Measurements from ENCODE around the gene PINLYP. TPM values are rescaled to one million over a fixed set of nuclear protein-coding genes. Genes with fewer than 3 reads are reported as not detected.

PINLYP gene
- 7.0 and 9.9 TPM in 2 replicates for total RNA-seq

GRCh38 chr19:43575156-43575950, at the start of gene PINLYP, which contains the start of gene XRCC1:
PINLYP (plus strand) TSS chr19:43575801; CDS start chr19:43577192, 1,391 bp downstream.
XRCC1 (minus strand) TSS chr19:43575527; CDS start chr19:43575458, 69 bp downstream.
- intact Hi-C loops (cut with micrococcal nuclease) = loop anchor here (1.0 kb wide), 3 partner anchors 21 to 44 kb away; partner anchors contain the start of genes IRGQ, ZNF428, ZNF575 and ZNF576

GRCh38 chr19:43525836-43526771, 49.5 kb upstream of the PINLYP start:
- intact Hi-C loops (cut with micrococcal nuclease) = loop anchor here (1.0 kb wide), 2 partner anchors 7 to 22 kb away; partner anchors contain the start of genes PHLDB3 and ZNF575

GRCh38 chr19:43526884-43527859, 48.4 kb upstream of the PINLYP start, which contains the start of gene ETHE1:
ETHE1 (minus strand) TSS chr19:43527201; CDS start chr19:43527177, 24 bp downstream.
- intact Hi-C loops (cut with micrococcal nuclease) = loop anchor here (1.0 kb wide), 1 partner anchor 23 kb away; the partner anchor contains the start of gene PHLDB3

- intact Hi-C loops (cut with micrococcal nuclease) = no loop called here
These were observed 47.6 kb upstream of the PINLYP start for GRCh38 chr19:43527860-43528622.

- intact Hi-C loops (cut with micrococcal nuclease) = loop anchor here (10.0 kb wide), 1 partner anchor 222 kb away; the partner anchor contains the start of gene SMG9
These were observed 43.0 kb upstream of the PINLYP start for GRCh38 chr19:43532571-43532961.

GRCh38 chr19:43532962-43533545, 42.5 kb upstream of the PINLYP start, which contains the start of gene ZNF575:
ZNF575 (plus strand) TSS chr19:43533188; CDS start chr19:43534423, 1,235 bp downstream.
- intact Hi-C loops (cut with micrococcal nuclease) = loop anchor here (1.0 to 10.0 kb wide), 5 partner anchors 8 to 222 kb away; partner anchors contain the start of genes IRGQ, PINLYP, SMG9 and XRCC1

- intact Hi-C loops (cut with micrococcal nuclease) = loop anchor here (1.0 to 10.0 kb wide), 6 partner anchors 8 to 221 kb away; partner anchors contain the start of genes IRGQ, PINLYP, SMG9 and XRCC1
These were observed 41.9 kb upstream of the PINLYP start for GRCh38 chr19:43533546-43534304.

- intact Hi-C loops (cut with micrococcal nuclease) = loop anchor here (1.0 to 10.0 kb wide), 2 partner anchors 71 to 220 kb away; partner anchors contain the start of gene SMG9
These were observed 41.2 kb upstream of the PINLYP start for GRCh38 chr19:43534305-43534815.

- intact Hi-C loops (cut with micrococcal nuclease) = loop anchor here (1.0 to 10.0 kb wide), 2 partner anchors 72 to 220 kb away; partner anchors contain the start of gene SMG9
These were observed 40.5 kb upstream of the PINLYP start for GRCh38 chr19:43534816-43535761.

GRCh38 chr19:43538922-43539321, 36.7 kb upstream of the PINLYP start:
- intact Hi-C loops (cut with micrococcal nuclease) = loop anchor here (10.0 kb wide), 1 partner anchor 216 kb away; the partner anchor contains the start of gene SMG9

- intact Hi-C loops (cut with micrococcal nuclease) = no loop called here
These were observed 35.2 kb upstream of the PINLYP start for GRCh38 chr19:43540381-43540780.

GRCh38 chr19:43541920-43542650, 33.5 kb upstream of the PINLYP start:
- intact Hi-C loops (cut with micrococcal nuclease) = no loop called here

- intact Hi-C loops (cut with micrococcal nuclease) = no loop called here
These were observed 31.5 kb upstream of the PINLYP start for GRCh38 chr19:43544077-43544476.

GRCh38 chr19:43545276-43545675, 30.3 kb upstream of the PINLYP start:
- intact Hi-C loops (cut with micrococcal nuclease) = no loop called here

GRCh38 chr19:43545981-43546380, 29.6 kb upstream of the PINLYP start:
- intact Hi-C loops (cut with micrococcal nuclease) = no loop called here

- intact Hi-C loops (cut with micrococcal nuclease) = no loop called here
These were observed 29.0 kb upstream of the PINLYP start for GRCh38 chr19:43546581-43546980.

Data from T-helper 2 cell treated with Interferon-gamma antibody and Interleukin-4, amounts not matched to agents 100 ng/mL and 5 ng/mL, for 36 hours (primary cell).